Ascending aorta (tissue), 2 donors: Measurements from ENCODE around the gene SPATA46. TPM values are rescaled to one million over a fixed set of nuclear protein-coding genes. Genes with fewer than 3 reads are reported as not detected.

Experiments used
- DNase-seq, 2 donors: peaks; one replicate each; pipeline ENCODE4 v3.0.0-alpha.2; 2019; ENCODE audit warnings: low spot score in 2 of 2
- H3K27ac ChIP-seq, 2 donors: fragments of 200-600 bp; sonication (generic); one replicate each; pipeline ENCODE4 v1.5.1; 2016 to 2017; ENCODE audit warnings: mild to moderate bottlenecking in 1 of 2
- H3K27me3 ChIP-seq: fragments of 200-600 bp; sonication (generic); one replicate; pipeline ENCODE4 v1.5.1; 2017
- H3K36me3 ChIP-seq, 2 donors: fragments of 200-600 bp; sonication (generic); one replicate each; pipeline ENCODE4 v1.5.1; 2016
- H3K4me1 ChIP-seq, 2 donors: fragments of 200-600 bp; sonication (generic); one replicate each; pipeline ENCODE4 v1.5.1; 2016 to 2017; ENCODE audit warnings: mild to moderate bottlenecking in 1 of 2
- H3K4me3 ChIP-seq, 2 donors: fragments of 200-600 bp; sonication (generic); one replicate each; pipeline ENCODE4 v1.5.1; 2016 to 2017; ENCODE audit warnings: mild to moderate bottlenecking in 1 of 2
- H3K9me3 ChIP-seq, 2 donors: fragments of 200-600 bp; sonication (generic); one replicate each; pipeline ENCODE4 v1.5.1; 2016
- CTCF ChIP-seq, 3 experiments: fragments of 200-600 bp in 2 of 3; fragments of 450-650 bp in 1 of 3; sonication (generic) in 2 of 3; IDR thresholded peaks; one replicate each; pipeline ENCODE4 v1.5.1; 2016 to 2019; ENCODE audit warnings: antibody characterized with exemption in 3 of 3, mild to moderate bottlenecking in 1 of 3, moderate library complexity in 1 of 3
- intact Hi-C: fragments of 100-400 bp; cut with DNase I; formaldehyde crosslinking; loops from one replicate; pipeline ENCODE4 v1.15.1; 2023
- total RNA-seq: library from RNA; depleted of rRNA; stranded (reverse); fragments of >200 nt; gene quantifications from one replicate; pipeline ENCODE4 v1.1.0, GENCODE V29; 2016

SPATA46 gene
- total RNA-seq, 1 donor from 2014 or later, result not detected

GRCh38 chr1:162373541-162374260 is 3.0 kb downstream of the SPATA46 start:
- H3K9me3 ChIP-seq, result no peaks in the 10 kb centered on the region
- H3K4me1 ChIP-seq, result no peaks in the 10 kb centered on the region
- no peak for DNase-seq
- H3K36me3 ChIP-seq, result no peaks in the 10 kb centered on the region
- no peak overlapping the region for H3K27ac ChIP-seq
- no peak for TF ChIP-seq CTCF (IDR thresholded peaks at IDR 0.05)
- no peak overlapping the region for H3K4me3 ChIP-seq
- intact Hi-C loops, result no loop called here
- no peaks in the 10 kb centered on the region for H3K27me3 ChIP-seq

GRCh38 chr1:162373072-162373427 is 3.6 kb downstream of the SPATA46 start:
- Histone ChIP-seq H3K4me1 (no peaks in the 10 kb centered on the region), H3K9me3 (no peaks in the 10 kb centered on the region), H3K4me3 (no peak overlapping the region), H3K36me3 (no peaks in the 10 kb centered on the region), H3K27me3 (no peaks in the 10 kb centered on the region), H3K27ac (no peak overlapping the region)
- no peak for TF ChIP-seq CTCF (IDR thresholded peaks at IDR 0.05)
- intact Hi-C loops, result no loop called here
- DNase-seq, result peak in 1 of 2 donors; percentile 7

GRCh38 chr1:162372159-162373071 is 4.2 kb downstream of the SPATA46 start:
- DNase-seq, result peak in 1 of 2 donors; percentile 50

GRCh38 chr1:162371611-162372010 is 5.0 kb downstream of the SPATA46 start:
- H3K27ac ChIP-seq, result no peak overlapping the region
- intact Hi-C loops, result no loop called here
- no peak for DNase-seq
- peaks cover 7 to 13% of the 10 kb centered on the region in 2 donors for H3K36me3 ChIP-seq
- no peaks in the 10 kb centered on the region for H3K9me3 ChIP-seq
- no peak for TF ChIP-seq CTCF (IDR thresholded peaks at IDR 0.05)
- H3K4me3 ChIP-seq, result no peak overlapping the region
- no peaks in the 10 kb centered on the region for H3K4me1 ChIP-seq
- H3K27me3 ChIP-seq, result no peaks in the 10 kb centered on the region

More at GRCh38 chr1:162372159-162373071, 4.2 kb downstream of the SPATA46 start:
- H3K27me3 ChIP-seq, result no peaks in the 10 kb centered on the region
- H3K27ac ChIP-seq, result no peak overlapping the region
- H3K36me3 ChIP-seq, result peaks cover under 1 to 5% of the 10 kb centered on the region in 2 donors
- intact Hi-C loops, result no loop called here
- no peak overlapping the region for H3K4me3 ChIP-seq
- no peaks in the 10 kb centered on the region for H3K9me3 ChIP-seq
- no peaks in the 10 kb centered on the region for H3K4me1 ChIP-seq
- TF ChIP-seq CTCF (IDR thresholded peaks at IDR 0.05), result no peak

- H3K36me3 ChIP-seq, result peaks cover 7 to 13% of the 10 kb centered on the region in 2 donors
- no peak for TF ChIP-seq CTCF (IDR thresholded peaks at IDR 0.05)
- H3K27me3 ChIP-seq, result no peaks in the 10 kb centered on the region
- H3K9me3 ChIP-seq, result no peaks in the 10 kb centered on the region
- H3K4me3 ChIP-seq, result no peak overlapping the region
- no peak overlapping the region for H3K27ac ChIP-seq
- intact Hi-C loops, result no loop called here
- no peak for DNase-seq
- no peaks in the 10 kb centered on the region for H3K4me1 ChIP-seq
Measured at GRCh38 chr1:162370721-162371120, 5.9 kb downstream of the SPATA46 start.
